NB4 (cell line): ENCODE data around the gene PAEP.

Experiments used
- DNase-seq: peaks from one replicate; pipeline ENCODE4 v3.0.0; 2010; ENCODE audit warnings: low read depth
- H3K4me3 ChIP-seq: one replicate; pipeline ENCODE4 v1.5.1; 2011; ENCODE audit warnings: mild to moderate bottlenecking, low read depth, low read length, moderate library complexity
- CTCF ChIP-seq: IDR thresholded peaks from one replicate; pipeline ENCODE4 v1.5.1; 2012; ENCODE audit warnings: low read depth, low read length
- MAX ChIP-seq: IDR thresholded peaks from 2 replicates; pipeline ENCODE4 v1.6.1; 2011; ENCODE audit warnings: low read depth, low read length
- MYC ChIP-seq: IDR thresholded peaks from 2 replicates; pipeline ENCODE4 v1.6.1; 2011; ENCODE audit warnings: low read depth, low read length
- POLR2A ChIP-seq: IDR thresholded peaks from 2 replicates; pipeline ENCODE4 v1.6.1; 2011; ENCODE audit warnings: mild to moderate bottlenecking; ENCODE audit not compliant: insufficient read length; ENCODE audit errors: extremely low read depth

Gene PAEP

GRCh38 chr9:135613946-135614805 lies 52.6 kb downstream of the PAEP start:
- H3K4me3 ChIP-seq: no peak overlapping the region
- DNase-seq: no peak
- no peak for TF ChIP-seq POLR2A
- TF ChIP-seq MYC: no peak
- TF ChIP-seq MAX: no peak
- no peak for TF ChIP-seq CTCF

GRCh38 chr9:135614821-135615665 lies 53.5 kb downstream of the PAEP start:
- TF ChIP-seq POLR2A (no peak), MAX (no peak), MYC (no peak), CTCF (no peak)
- no peak overlapping the region for H3K4me3 ChIP-seq
- DNase-seq: no peak

- peak; percentile 17 for TF ChIP-seq CTCF
- TF ChIP-seq POLR2A: no peak
- H3K4me3 ChIP-seq: no peak overlapping the region
- no peak for DNase-seq
Observed at GRCh38 chr9:135615666-135616618, 54.4 kb downstream of the PAEP start.
